Activated CD8-positive, alpha-beta T cell treated with anti-CD3 and anti-CD28 coated beads for 36 hours (primary cell): Measurements from ENCODE around the gene SPATA9. TPM values are rescaled to one million over a fixed set of nuclear protein-coding genes. Genes with fewer than 3 reads are reported as not detected.
"Not testable (repeated sequence)": the region's sequence is repeated elsewhere in the genome, so short reads cannot be mapped to it uniquely, and the experiment has no call there.

Experiments
- ATAC-seq: fragments of 200-7000 bp; cut with Tn5 transposase; one replicate; pipeline ENCODE4 v1.10.0; 2021; ENCODE audit warnings: mild to moderate bottlenecking, moderate library complexity
- CTCF ChIA-PET: fragments of 350-600 bp; sonication (Branson Sonifier 250); formaldehyde crosslinking; loops from one replicate; lab custom pipeline; 2021; ENCODE audit warnings: antibody characterized with exemption; lab: Charles Lee
- POLR2A ChIA-PET: fragments of 350-600 bp; sonication (Branson Sonifier 250); formaldehyde crosslinking; loops from one replicate; lab custom pipeline; 2021; ENCODE audit warnings: antibody characterized with exemption; lab: Charles Lee
- DNase-seq: peaks from one replicate; pipeline ENCODE4 v3.0.0-alpha.2; 2020
- H3K27ac Mint-ChIP-seq: one replicate; pipeline ENCODE4 v1.8.0; 2021; ENCODE audit warnings: mild to moderate bottlenecking, mixed read lengths
- H3K27me3 Mint-ChIP-seq: one replicate; pipeline ENCODE4 v1.8.0; 2021; ENCODE audit warnings: mixed read lengths
- H3K36me3 Mint-ChIP-seq: one replicate; pipeline ENCODE4 v1.8.0; 2021; ENCODE audit warnings: low read depth, mixed read lengths
- H3K4me1 Mint-ChIP-seq: one replicate; pipeline ENCODE4 v1.8.0; 2021; ENCODE audit warnings: low read depth, mixed read lengths
- H3K4me3 Mint-ChIP-seq: one replicate; pipeline ENCODE4 v1.8.0; 2021; ENCODE audit warnings: mild to moderate bottlenecking, moderate library complexity, mixed read lengths
- H3K9me3 Mint-ChIP-seq: one replicate; pipeline ENCODE4 v1.8.0; 2021; ENCODE audit warnings: mixed read lengths
- intact Hi-C: fragments of 100-400 bp; cut with micrococcal nuclease; formaldehyde crosslinking; loops from one replicate; pipeline ENCODE4 v1.10.0; 2022
- total RNA-seq, 2 experiments: library from RNA; stranded (reverse); gene quantifications; one replicate each; pipeline ENCODE4 v1.2.3, GENCODE V29; 2021
- TF ChIP-seq, protein P1 (sequence below): fragments of 200-600 bp; IDR thresholded peaks from one replicate; pipeline ENCODE4 v1.8.0; 2022; ENCODE audit warnings: antibody characterized with exemption, mild to moderate bottlenecking

Gene SPATA9
- total RNA-seq, 2 experiments from 2014 or later: not detected

DNA sequence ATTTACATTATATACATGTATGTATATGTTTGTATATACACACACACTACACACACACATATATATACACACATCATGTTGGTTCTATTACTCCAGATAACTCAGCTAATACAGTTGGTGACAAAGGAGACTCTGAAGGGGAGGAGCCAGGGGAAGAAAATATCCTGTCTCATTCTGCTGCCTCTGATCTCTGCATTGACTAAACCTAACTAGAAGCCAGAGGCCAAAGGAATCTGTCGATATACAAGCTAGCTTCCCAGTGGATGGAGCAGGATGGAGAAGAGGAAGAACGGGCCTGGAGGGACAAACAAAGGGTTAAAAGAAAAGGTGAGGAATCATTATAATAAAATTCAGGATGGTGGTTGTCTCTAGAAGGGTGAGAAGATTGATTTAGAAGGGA is 34.6 kb upstream of the SPATA9 start:
- Mint-ChIP-seq H3K4me1 (peaks cover 18% of the 10 kb centered on the region), H3K27ac (no peak overlapping the region), H3K36me3 (no peaks in the 10 kb centered on the region), H3K4me3 (no peak overlapping the region), H3K27me3 (peaks cover 4% of the 10 kb centered on the region), H3K9me3 (no peaks in the 10 kb centered on the region)
- CTCF ChIA-PET: interaction anchor here (1.1 to 2.3 kb wide), 2 partner anchors 13 to 64 kb away, joined by 4 to 8 read pairs; partner anchors contain the start of gene RHOBTB3
- TF ChIP-seq, protein P1, sequence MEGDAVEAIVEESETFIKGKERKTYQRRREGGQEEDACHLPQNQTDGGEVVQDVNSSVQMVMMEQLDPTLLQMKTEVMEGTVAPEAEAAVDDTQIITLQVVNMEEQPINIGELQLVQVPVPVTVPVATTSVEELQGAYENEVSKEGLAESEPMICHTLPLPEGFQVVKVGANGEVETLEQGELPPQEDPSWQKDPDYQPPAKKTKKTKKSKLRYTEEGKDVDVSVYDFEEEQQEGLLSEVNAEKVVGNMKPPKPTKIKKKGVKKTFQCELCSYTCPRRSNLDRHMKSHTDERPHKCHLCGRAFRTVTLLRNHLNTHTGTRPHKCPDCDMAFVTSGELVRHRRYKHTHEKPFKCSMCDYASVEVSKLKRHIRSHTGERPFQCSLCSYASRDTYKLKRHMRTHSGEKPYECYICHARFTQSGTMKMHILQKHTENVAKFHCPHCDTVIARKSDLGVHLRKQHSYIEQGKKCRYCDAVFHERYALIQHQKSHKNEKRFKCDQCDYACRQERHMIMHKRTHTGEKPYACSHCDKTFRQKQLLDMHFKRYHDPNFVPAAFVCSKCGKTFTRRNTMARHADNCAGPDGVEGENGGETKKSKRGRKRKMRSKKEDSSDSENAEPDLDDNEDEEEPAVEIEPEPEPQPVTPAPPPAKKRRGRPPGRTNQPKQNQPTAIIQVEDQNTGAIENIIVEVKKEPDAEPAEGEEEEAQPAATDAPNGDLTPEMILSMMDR: no peak
- intact Hi-C loops: loop anchor here (5.0 kb wide), 1 partner anchor 125 kb away; no protein-coding TSS in a partner anchor
- ATAC-seq: no peak
- POLR2A ChIA-PET: interaction anchor here (1.2 kb wide), 1 partner anchor 18 kb away, joined by 3 read pairs; no protein-coding TSS in a partner anchor
- no peak for DNase-seq

DNA sequence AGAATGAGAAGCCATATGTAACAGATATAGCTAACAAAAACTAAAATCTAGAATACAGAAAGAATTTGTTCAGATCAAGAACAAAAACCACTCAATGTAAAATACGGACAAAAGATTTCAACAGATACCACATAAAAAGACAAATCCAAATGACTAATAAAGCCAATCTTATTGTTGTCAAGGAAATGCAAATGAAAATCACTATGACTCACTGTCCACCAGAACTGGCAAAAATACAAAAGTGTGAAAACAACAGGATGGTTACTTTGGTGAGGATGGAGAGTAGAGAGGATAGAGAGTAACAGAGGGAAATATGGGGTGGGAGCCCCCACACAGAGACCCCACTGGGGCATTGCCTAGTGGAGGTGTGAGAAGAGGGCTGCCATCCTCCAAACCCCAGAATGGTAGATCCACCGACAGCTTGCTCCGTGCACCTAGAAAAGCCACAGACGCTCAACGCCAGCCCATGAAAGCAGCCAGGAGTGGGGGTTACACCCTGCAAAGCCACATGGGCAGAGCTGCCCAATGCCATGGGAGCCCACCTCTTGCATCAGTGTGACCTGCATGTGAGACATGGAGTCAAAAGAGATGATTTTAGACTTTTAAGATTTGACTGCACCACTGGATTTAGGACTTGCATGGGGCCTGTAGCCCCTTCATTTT is 33.1 kb upstream of the SPATA9 start:
- peaks cover 4% of the 10 kb centered on the region for H3K27me3 Mint-ChIP-seq
- TF ChIP-seq, protein P1: no peak
- CTCF ChIA-PET: interaction anchor here (1.0 kb wide), 2 partner anchors 21 to 33 kb away, joined by 3 read pairs; no protein-coding TSS in a partner anchor
- POLR2A ChIA-PET: no interaction called here
- peak overlapping the region; percentile 26 for H3K27ac Mint-ChIP-seq
- peak; percentile 55 for ATAC-seq
- H3K4me1 Mint-ChIP-seq: peaks cover 22% of the 10 kb centered on the region
- H3K36me3 Mint-ChIP-seq: no peaks in the 10 kb centered on the region
- no peak overlapping the region for H3K4me3 Mint-ChIP-seq
- H3K9me3 Mint-ChIP-seq: no peaks in the 10 kb centered on the region
- intact Hi-C loops: loop anchor here (5.0 kb wide), 1 partner anchor 126 kb away; no protein-coding TSS in a partner anchor
- peak; percentile 44 for DNase-seq

DNA sequence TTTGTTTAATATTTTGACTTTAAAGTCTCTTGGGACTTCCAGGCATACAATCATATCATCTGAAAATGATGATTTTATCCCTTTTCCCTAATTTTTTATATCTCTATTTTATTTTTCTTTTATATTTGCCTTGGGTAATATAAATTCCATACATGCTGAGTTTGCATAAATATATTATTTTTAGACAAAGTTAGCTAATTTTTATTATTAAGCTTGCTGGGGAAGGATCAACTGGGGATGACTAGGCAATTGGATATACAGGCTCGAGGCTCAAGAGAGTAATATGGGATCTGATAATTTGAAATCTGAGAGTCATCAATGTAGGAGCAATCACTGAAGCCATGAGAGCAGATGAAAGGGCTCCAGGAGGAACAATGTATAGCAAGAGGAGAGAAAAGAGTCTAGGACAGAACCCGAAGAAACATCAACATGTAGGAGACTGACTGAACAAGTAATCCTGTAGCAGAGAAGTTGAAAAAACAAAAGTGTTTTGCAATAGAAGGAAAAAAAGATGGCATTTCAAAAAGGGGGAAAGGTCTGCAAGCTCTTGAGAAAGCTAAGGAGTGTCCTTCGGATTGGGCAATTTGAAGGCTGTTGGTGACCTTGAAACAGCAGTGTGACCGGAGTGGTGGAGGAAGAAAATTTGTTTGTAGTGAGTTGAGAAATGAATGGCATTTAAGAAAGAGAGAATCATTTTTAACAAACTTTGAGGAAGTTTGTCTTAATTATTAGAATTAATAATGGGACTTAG is 31.3 kb upstream of the SPATA9 start:
- Mint-ChIP-seq H3K4me1 (peaks cover 22% of the 10 kb centered on the region), H3K4me3 (no peak overlapping the region), H3K27ac (no peak overlapping the region), H3K27me3 (peaks cover 4% of the 10 kb centered on the region), H3K9me3 (no peaks in the 10 kb centered on the region), H3K36me3 (no peaks in the 10 kb centered on the region)
- TF ChIP-seq, protein P1: no peak
- DNase-seq (no peak), ATAC-seq (no peak)
- intact Hi-C loops: no loop called here
- ChIA-PET POLR2A (no interaction called here), CTCF (interaction anchor here (1.9 kb wide), 1 partner anchor 18 kb away, joined by 4 read pairs; no protein-coding TSS in a partner anchor)

DNA sequence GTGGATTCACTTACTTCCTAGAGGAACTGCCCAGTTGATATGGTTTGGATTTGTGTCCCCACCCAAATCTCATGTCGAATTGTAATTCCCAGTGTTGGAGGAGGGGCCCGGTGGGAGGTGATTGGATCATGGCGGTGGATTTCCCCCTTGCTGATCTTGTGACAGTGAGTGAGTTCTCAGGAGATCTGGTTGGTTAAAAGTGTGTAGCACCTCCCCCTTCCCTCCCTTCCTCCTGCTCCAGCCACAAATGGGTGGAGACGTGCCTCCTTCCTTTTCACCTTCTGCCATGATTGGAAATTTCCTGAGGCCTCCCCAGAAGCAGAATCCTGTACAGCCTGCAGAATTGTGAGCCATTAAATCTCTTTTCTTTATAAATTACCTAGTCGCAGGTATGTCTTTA is 30.5 kb upstream of the SPATA9 start:
- peaks cover 22% of the 10 kb centered on the region for H3K4me1 Mint-ChIP-seq
- not testable (repeated sequence) for H3K36me3 Mint-ChIP-seq
- CTCF ChIA-PET: interaction anchor here (1.9 kb wide), 1 partner anchor 17 kb away, joined by 4 read pairs; no protein-coding TSS in a partner anchor

DNA sequence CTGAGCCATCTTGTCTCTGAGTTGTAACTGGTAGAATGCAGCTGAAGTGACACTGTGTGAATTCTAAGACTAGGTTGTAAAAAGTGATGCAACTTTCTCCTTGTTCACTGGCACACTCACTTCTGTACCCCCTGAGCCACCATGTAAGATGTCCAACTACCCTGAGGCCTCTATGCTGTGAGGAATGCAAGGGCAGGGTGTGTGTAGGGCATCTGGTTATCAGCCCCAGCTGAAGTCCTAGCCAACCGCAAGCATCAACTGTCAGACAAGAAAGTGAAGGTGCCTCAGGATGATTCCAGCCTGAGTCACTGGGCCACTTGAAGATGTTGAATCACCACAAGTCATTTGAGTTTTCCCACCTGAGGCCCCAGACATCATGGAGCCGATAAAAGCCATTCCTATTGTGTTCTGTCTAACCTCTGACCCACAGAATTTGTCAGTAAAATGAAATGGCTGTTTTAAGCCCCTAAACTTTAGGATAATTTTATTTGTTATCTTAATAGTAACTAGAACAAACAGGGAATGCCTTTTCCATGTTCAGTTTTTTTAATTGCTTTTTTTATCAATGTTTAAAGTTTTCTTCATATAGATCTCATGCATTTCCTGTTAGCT is 29.7 kb upstream of the SPATA9 start:
- ChIA-PET POLR2A (interaction anchor here (0.8 kb wide), 1 partner anchor 11 kb away, joined by 3 read pairs; no protein-coding TSS in a partner anchor), CTCF (interaction anchor here (1.2 to 1.9 kb wide), 2 partner anchors 16 to 19 kb away, joined by 3 to 4 read pairs; no protein-coding TSS in a partner anchor)
- Mint-ChIP-seq H3K4me3 (no peak overlapping the region), H3K36me3 (no peaks in the 10 kb centered on the region), H3K4me1 (peaks cover 22% of the 10 kb centered on the region), H3K27me3 (peaks cover 4% of the 10 kb centered on the region), H3K9me3 (no peaks in the 10 kb centered on the region), H3K27ac (no peak overlapping the region)
- TF ChIP-seq, protein P1: no peak
- ATAC-seq: peak; percentile 79
- intact Hi-C loops: no loop called here
- DNase-seq: peak; percentile 59

More for the DNA sequence above, 30.5 kb upstream of the SPATA9 start:
- DNase-seq, H3K9me3 Mint-ChIP-seq, intact Hi-C loops, H3K27ac Mint-ChIP-seq, H3K4me3 Mint-ChIP-seq, ATAC-seq, POLR2A ChIA-PET, H3K27me3 Mint-ChIP-seq: not testable (repeated sequence)
